Lower lobe of right lung (tissue), 2 donors: ENCODE results near the gene GET4. TPM values are rescaled to one million over a fixed set of nuclear protein-coding genes. Genes with fewer than 3 reads are reported as not detected.

ENCODE experiments used
- ATAC-seq, 2 donors: fragments of 200-7000 bp; cut with Tn5 transposase; one replicate each; pipeline ENCODE4 v1.9.1; 2020 to 2022; ENCODE audit warnings: mild to moderate bottlenecking in 2 of 2, moderate library complexity in 2 of 2
- DNase-seq: peaks from one replicate; pipeline ENCODE4 v3.0.0-alpha.2; 2020
- H3K27ac ChIP-seq: fragments of 200-600 bp; one replicate; pipeline ENCODE4 v1.8.0; 2022
- H3K27me3 ChIP-seq: fragments of 200-600 bp; one replicate; pipeline ENCODE4 v1.8.0; 2022; ENCODE audit warnings: low read depth
- H3K36me3 ChIP-seq: fragments of 200-600 bp; one replicate; pipeline ENCODE4 v1.8.0; 2022; ENCODE audit warnings: mild to moderate bottlenecking
- H3K4me1 ChIP-seq: fragments of 200-600 bp; one replicate; pipeline ENCODE4 v1.8.0; 2022
- H3K4me3 ChIP-seq: fragments of 200-600 bp; one replicate; pipeline ENCODE4 v1.8.0; 2022; ENCODE audit warnings: mild to moderate bottlenecking
- H3K9me3 ChIP-seq: fragments of 200-600 bp; one replicate; pipeline ENCODE4 v1.8.0; 2022
- CTCF ChIP-seq: fragments of 200-600 bp; IDR thresholded peaks from one replicate; pipeline ENCODE4 v1.8.0; 2022; ENCODE audit warnings: antibody characterized with exemption, mild to moderate bottlenecking
- intact Hi-C: fragments of 100-400 bp; cut with DNase I; formaldehyde crosslinking; loops from one replicate; pipeline ENCODE4 v1.11.0; 2022
- total RNA-seq: library from RNA; stranded (reverse); fragmentation: NEBNext Ultra II Directional; extraction: Animal tissue kit (Norgen Biotek cat#: 25700); gene quantifications from one replicate; pipeline ENCODE4 v1.2.1, GENCODE V29; 2021
- donor health status: DM: no; HTN: yes; CAD: no; lungs with severe emphysema.

GET4 gene
- total RNA-seq, 1 donor from 2014 or later: 31.7 TPM

- TF ChIP-seq CTCF: no peak
- Histone ChIP-seq H3K9me3 (no peaks in the 10 kb centered on the region), H3K4me3 (no peak overlapping the region), H3K27me3 (no peaks in the 10 kb centered on the region), H3K27ac (no peak overlapping the region), H3K36me3 (peaks cover 78% of the 10 kb centered on the region), H3K4me1 (no peaks in the 10 kb centered on the region)
- DNase-seq: no peak
- no peak for ATAC-seq
- intact Hi-C loops: no loop called here
Measured at GRCh38 chr7:891805-892204, 15.5 kb downstream of the GET4 start.

GRCh38 chr7:892648-893593 lies 16.6 kb downstream of the GET4 start:
- Histone ChIP-seq H3K27me3 (no peaks in the 10 kb centered on the region), H3K27ac (no peak overlapping the region), H3K36me3 (peaks cover 78% of the 10 kb centered on the region), H3K4me1 (peaks cover 6% of the 10 kb centered on the region), H3K4me3 (no peak overlapping the region), H3K9me3 (no peaks in the 10 kb centered on the region)
- intact Hi-C loops: no loop called here
- no peak for TF ChIP-seq CTCF
- DNase-seq (no peak), ATAC-seq (no peak)

- no peaks in the 10 kb centered on the region for H3K27me3 ChIP-seq
- H3K27ac ChIP-seq: no peak overlapping the region
- H3K4me3 ChIP-seq: no peak overlapping the region
- no peak for TF ChIP-seq CTCF
- peaks cover 78% of the 10 kb centered on the region for H3K36me3 ChIP-seq
- H3K9me3 ChIP-seq: no peaks in the 10 kb centered on the region
- intact Hi-C loops: no loop called here
- ATAC-seq (no peak), DNase-seq (no peak)
- peaks cover 6% of the 10 kb centered on the region for H3K4me1 ChIP-seq
Measured at GRCh38 chr7:893686-894085, 17.3 kb downstream of the GET4 start.

- no peak overlapping the region for H3K27ac ChIP-seq
- intact Hi-C loops: no loop called here
- ATAC-seq (no peak), DNase-seq (no peak)
- TF ChIP-seq CTCF: no peak
- H3K4me1 ChIP-seq: peaks cover 6% of the 10 kb centered on the region
- H3K9me3 ChIP-seq: no peaks in the 10 kb centered on the region
- peaks cover 78% of the 10 kb centered on the region for H3K36me3 ChIP-seq
- H3K4me3 ChIP-seq: no peak overlapping the region
- H3K27me3 ChIP-seq: no peaks in the 10 kb centered on the region
Measured at GRCh38 chr7:894164-894867, 18.0 kb downstream of the GET4 start.

GRCh38 chr7:894927-895450 lies 18.6 kb downstream of the GET4 start:
- H3K36me3 ChIP-seq: peaks cover 82% of the 10 kb centered on the region
- H3K4me1 ChIP-seq: peaks cover 6% of the 10 kb centered on the region
- ATAC-seq (no peak), DNase-seq (no peak)
- H3K27me3 ChIP-seq: no peaks in the 10 kb centered on the region
- intact Hi-C loops: no loop called here
- no peak for TF ChIP-seq CTCF
- H3K27ac ChIP-seq: no peak overlapping the region
- H3K9me3 ChIP-seq: no peaks in the 10 kb centered on the region
- no peak overlapping the region for H3K4me3 ChIP-seq
